HG03342 (cell line): Measurements from ENCODE around the gene LBX1.

Experiments
- ATAC-seq: cut with Tn5 transposase; IDR thresholded peaks from one replicate; pipeline ENCODE4 v1.9.1; 2021; ENCODE audit warnings: mild to moderate bottlenecking, moderate library complexity; ENCODE audit not compliant: unreplicated experiment

LBX1 gene, protein sequence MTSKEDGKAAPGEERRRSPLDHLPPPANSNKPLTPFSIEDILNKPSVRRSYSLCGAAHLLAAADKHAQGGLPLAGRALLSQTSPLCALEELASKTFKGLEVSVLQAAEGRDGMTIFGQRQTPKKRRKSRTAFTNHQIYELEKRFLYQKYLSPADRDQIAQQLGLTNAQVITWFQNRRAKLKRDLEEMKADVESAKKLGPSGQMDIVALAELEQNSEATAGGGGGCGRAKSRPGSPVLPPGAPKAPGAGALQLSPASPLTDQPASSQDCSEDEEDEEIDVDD

DNA sequence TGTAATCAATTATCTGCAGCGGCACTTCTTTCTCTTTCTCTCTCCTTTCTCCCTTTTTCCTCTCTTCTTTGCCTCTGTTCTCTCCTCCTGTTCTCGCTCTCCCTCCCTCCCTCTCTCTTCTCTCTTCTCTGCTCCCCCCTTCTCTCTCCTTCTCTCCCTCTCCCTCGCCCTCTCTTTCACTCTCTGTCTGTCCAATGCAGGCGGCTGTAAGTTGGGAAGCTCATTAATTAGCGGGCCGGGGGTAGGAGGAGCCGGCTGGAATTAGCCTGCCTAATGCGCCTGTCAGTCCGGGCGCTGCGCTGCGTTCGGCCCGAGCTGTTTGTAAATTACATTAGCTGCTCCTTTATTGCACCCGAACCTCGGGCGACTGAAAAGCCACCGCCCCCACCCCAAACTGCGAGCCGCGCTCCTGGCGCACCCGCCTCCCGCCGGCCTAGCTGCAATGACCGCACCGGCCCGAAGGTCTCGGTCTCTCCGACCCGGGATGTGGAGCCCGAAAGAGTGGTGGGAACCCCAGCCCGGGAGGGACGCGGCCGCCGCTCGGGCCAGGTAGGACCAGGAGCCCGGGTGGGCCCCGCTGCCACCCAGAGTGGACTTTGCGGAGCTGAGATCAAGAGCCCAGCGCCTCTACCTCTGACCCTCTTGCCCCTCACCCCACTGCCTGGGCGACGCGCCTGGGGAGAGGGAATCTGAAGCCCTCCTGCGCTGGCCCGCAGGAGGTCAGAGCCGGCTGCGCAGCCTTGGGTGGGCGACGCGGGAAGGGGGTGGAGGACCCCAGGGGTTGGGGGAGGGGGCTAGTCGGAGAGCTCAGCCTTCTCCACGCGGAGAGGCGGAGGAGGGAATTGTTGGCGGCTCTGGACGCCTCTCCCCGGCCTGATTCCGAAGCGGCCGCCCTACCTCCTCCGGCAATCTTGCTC, at the start of gene LBX1:
TSS of gene LBX1 (minus strand) at position 198 of the 917 bp plus-strand sequence. CDS start 648 bp downstream, outside the sequence.
- ATAC-seq = no peak

DNA sequence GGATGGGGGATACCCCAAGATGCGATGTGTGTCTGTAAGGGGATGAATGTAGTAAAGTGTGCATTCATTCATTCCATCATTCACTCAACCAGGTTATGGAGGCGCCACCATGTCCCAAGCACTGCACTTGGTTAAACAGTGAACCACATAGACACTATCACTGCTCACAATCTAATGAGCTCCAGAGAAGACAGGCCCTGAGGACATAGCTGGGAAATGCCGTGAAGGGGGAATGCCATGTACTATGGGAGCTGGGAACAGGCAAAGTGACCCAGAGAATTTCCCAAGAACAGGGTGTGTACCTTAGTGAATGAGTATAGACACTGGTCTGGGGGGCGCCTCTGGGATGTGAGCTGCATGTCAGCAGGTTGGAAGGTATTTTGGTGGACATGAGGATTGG, 44.5 kb upstream of the LBX1 start:
- no peak for ATAC-seq

DNA sequence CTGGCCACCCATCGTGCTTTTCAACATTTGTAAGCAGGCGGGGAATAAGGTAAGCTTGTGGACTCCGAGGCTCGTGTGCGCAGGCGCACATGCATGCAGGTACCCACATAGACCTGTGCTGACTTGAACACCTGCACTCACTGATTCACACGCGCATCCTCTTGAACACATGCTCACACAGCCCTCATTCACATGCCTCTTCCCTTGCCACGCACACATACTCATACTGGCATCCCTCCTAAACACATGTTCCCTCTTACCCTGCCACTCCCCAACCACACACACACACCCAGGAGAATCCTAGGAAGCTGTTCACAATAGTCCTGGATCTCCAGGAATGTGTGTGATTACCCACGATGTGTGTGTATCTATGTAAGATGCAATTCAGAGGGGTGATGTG, 44.1 kb upstream of the LBX1 start:
- no peak for ATAC-seq

DNA sequence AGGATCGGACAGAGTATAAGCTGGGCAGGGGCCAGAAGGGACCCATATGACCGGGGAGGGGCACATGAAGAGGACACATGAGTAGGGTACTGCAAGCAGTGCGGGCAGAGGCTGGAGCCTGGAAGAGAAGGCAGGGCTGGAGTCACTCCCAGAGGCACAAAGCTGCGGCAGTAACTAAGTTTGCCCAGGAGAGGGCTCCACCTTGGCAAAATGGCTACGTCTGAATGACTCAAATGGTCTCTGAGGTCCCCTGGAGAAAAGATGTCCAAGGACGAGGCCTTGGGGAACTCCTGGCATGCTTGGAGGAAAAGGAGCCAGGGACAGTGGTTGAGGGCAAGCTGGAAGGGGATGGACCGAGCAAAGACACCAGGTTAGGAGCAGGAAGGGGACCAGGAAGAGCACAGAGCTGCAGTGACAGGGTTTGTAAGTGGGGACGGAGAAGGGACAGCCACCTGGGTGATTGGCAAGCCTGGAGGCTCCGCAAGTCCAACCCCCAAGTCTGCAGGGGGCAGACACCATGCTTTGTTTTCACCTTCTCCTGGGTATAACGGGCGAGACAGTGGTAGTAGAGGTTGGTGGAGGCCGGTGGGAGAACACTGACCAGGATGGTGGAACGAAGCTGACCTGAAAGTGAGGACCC, 43.1 kb upstream of the LBX1 start:
- no peak for ATAC-seq

DNA sequence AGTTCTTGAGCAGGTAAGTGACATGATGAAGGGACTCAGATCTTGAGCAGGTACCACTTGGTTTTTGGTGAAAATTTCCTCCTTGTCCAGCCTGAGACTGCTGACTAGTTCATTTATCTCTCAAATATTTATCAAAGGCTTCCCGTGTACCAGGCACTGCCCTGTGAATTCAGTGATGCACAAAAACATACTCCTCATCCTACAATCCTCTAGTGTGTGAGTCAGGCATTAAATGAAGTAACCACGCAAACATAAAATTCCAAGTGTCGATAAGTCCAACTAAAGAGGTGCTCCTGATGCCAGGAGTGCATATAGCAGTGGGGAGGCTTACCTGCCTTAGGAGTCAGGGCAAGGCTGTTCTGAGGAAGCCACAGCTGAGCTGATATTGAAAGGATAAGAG, 41.5 kb upstream of the LBX1 start:
- no peak for ATAC-seq

DNA sequence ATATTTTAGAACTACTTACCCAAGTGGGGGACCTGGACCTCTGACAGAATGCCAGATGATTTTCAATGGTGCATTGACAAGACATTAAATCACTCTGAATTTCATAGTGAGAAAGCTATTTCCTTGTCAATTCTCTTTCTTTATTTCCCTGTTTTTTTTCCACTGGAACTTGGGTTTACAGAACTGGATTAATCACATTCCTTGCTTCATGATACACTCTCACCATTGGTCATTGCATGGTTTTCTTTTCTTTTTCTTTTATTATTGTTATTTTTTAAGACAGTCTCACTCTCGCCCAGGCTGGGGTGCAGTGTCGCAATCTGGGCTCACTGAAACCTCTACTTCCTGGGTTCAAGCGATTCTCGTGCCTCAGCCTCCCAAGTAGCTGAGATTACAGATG, 38.5 kb upstream of the LBX1 start:
- ATAC-seq = no peak

DNA sequence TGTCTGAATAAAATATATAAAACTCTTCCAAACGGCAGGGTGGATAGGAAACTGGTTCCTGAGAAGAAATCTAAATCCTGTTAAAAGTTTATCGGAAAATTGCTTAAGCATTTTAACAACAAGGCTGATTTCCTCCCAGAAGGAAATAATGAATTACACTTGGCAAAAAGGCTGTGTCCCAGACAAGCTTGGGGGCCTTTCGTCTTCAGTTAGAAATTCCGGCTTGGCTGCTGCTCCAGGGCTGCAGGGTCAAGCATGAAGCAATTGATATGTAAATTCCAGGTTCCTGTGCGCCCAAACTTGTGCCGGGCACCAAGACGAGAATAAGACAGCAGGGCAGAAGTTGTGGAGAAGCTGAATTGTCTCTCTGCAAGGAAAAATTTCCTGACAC, 38.0 kb upstream of the LBX1 start:
- no peak for ATAC-seq

DNA sequence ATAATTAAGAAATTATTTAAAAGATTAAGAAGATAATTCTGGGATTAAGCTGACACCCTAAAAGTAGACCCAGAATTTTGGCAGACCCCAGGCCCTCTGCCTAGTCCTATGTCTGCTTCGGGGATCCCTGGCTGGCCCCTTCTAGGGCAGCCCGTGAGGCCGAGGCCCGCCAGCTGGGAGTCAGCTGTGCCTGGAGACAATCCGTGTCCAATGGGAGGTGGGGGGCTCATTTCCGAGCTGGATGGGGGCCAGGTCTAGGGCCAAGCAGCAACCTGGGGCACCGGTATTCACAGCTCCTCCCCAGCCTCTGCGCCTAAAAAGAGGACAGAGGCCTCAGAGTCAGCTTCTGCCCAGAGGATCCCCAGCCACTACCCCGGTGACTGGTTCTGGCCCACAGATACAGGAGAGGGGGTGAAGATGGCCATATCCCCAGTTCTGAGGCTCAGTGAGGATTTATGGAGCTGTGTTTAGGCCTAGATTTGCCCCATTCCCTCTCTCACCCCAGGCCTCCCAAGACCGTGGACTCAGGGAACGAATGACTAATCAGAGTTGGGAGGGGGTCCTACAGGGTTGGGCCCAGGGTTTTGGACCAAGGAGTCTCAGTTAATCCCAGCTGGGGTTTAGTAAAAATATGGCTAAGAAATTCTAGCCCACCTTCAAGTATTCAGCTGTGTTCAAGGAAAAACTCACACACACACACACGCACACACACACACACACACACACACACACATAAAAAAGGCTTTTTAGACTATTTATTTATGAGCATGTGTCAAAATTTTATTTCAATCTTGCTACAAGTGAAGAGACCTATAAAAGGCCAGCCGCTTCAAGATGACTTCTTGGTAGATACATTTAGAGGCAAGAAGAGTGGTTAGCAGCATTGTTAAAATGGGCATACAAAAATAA, 37.4 kb upstream of the LBX1 start:
- ATAC-seq = no peak

DNA sequence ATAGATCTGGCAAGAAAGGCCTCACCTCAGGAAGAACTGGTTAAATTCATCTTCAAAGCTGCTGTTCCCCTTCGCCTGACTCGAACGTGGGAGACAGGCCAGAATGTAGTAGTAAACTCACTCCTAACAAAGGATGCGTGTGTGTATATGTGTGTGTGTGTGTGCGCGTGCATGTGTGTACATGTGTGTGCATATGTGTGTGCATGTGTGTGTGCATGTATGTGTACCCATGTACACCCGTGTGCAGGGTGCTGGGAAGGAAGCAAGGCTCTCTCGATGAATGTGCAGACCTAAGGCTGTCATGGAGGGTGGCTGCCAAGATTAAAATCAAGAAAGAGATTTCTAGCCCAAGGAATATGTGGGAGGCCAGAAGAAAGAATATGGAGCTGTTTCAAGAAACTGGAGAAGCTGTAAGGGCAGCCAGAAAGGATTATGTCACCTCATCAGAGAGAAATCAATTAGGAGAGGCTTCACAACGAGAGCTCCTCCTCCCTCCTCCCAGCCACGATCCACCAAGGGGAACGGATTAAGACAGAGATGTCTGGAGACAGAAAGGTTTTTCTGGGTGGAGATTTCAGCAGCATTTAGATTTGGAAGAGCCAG, 34.0 kb upstream of the LBX1 start:
- ATAC-seq = no peak

DNA sequence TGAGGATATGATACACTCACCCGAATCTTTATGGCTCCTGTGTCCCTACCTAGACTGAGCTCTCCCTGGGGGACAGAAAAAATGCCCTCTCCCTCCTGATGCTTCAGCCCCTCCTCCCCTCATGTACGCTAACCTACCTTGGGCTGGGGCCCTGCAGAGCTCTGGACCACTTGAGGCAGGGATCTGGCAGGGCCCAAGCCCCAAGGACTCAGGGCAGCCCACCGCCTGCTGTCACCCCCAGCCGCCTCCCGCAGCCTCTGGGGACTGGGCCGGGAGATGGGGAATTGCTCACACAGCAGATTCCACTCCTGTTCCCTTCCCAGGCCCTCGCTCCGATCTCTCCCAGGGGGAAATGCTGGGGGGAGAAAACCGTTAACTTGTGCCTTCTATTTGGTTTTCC, 32.9 kb upstream of the LBX1 start:
- ATAC-seq = no peak

DNA sequence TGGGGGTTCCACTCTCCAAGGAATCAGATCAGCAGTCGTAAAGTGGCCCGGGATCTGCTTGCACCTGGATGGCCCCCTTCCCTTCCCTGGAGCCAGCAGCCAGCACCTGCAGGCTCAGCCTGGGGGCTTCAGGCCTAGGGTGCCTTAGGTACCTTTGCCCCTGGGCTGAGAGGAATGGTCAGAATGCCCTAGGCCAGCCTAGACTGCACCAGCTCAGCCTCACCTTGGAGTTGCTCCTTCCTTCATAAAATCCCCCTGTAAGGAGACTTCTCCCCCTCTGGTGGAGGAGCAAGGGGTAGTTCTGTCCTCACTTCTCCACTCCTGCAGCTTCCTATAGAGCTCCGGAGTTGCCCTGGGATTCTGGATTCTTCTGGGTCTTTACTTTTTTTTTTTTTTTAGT, 32.4 kb upstream of the LBX1 start:
- no peak for ATAC-seq

DNA sequence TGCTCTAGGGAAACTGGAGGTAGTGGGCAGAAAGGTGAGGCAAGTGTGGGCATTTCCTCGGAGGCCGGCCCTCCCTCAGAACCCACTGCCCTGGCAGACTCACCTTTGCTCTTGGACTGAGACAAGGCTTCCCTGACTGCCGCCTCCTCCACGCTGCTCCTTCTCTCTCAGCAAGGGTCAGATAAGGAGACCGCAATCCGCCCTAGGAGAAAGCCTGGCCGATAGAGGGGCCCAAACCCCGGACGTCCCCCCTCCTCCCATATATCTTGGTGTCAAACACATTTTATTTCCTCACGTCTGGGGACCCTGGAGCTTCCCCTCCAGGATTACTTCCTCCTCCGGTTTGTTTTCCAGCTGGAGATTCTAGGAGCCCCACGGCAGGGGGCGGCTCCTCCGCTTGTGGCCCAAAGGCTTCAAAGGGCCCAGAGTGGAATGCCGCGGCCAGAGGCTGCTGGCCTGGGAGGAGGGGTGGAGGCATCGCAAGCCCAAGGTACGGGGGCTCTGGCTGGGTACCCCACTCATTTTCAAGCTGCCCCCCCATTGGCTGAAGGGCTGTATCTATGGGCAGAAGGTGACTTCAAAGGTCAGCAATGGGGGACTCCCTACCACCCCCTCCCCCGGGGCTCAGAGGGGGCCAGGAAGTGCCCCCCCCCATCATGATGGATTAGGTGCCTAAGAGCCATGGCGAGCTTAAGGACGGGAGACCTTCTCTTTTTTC, 31.7 kb upstream of the LBX1 start:
- ATAC-seq = no peak

DNA sequence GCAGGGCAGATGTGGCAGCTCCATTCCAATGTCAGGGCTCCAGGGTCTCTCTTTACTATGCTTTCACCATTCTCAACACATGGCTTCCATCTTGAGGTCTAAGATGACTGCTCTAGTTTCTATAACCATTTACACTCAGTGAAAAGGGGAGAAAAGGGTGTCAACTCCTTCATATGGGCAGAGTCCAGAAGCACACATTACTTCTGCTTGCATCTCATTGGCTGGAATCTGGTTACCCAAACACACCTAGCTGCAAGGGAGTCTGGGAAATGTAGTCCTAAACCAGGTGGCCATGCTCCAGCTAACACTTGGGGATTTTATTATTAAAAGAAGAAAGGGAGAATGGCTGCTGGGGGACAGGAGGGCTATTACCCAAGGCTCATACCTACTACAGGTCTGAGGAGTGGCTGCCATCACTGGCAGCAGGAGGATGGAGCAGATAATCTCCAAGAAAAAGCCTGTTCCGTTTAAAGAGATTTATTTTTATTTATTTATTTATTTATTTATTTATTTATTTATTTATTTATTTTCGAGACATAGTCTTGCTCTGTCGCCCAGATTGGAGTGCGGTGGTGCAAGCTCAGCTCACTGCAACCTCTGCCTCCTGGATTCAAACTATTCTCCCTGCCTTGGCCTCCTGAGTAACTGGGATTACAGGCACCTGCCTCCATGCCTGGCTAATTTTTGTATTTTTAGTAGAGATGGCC, 29.1 kb upstream of the LBX1 start:
- ATAC-seq = no peak

DNA sequence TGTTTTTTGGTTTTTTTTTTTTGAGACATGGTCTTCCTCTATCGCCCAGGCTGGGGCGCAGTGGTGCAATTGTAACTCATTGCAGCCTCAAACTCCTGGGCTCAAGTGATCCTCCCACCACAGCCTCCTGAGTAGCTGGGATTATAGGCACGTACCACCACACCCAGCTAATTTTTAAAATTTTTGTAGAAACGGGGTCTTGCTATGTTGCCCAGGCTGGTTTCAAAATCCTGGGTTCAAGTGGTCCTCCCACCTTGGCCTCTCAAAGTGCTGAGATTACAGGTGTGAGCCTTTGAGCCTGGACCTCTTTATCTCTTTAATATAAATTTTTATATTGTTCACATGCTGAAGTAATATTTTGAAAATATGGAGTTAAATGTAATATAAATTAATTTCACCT, 28.2 kb upstream of the LBX1 start:
- ATAC-seq = no peak

DNA sequence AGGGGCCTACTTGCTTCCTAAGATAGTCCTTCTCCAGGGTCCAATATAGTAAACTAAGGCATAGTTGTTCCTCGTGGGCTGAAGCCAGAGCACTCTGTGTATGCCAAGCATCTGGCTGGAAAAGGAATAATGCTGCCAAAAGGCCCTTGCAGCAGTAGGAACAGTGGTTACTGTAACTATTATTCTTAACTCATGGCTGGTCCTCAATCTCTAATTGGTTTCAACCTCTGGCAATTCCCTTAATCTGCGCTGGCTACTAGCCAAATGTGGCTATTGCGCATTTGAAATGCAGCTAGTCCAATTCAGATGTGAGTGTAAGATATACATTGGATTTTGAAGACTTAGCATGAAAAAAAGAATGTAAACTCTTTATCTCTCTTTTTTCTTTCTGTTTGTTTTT, 27.8 kb upstream of the LBX1 start:
- ATAC-seq = no peak

DNA sequence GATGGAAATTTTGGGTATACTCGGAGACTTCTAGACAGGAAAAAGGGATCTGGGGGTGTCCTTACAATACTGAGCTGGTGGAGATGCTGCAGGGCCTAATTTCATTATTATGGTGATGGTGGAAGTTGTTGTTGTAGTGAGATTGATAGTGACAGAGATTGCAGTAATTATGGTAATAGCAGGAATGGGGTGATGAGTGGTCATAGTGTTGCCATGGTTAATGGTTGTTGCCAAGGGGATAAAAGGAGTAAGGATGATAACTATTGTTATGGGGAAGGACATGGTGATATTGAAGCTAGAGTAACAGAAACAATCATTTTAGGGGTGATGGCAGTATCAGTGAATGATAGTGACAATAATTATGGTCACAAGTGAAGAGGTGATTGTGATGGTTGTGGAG, 27.1 kb upstream of the LBX1 start:
- ATAC-seq = no peak

DNA sequence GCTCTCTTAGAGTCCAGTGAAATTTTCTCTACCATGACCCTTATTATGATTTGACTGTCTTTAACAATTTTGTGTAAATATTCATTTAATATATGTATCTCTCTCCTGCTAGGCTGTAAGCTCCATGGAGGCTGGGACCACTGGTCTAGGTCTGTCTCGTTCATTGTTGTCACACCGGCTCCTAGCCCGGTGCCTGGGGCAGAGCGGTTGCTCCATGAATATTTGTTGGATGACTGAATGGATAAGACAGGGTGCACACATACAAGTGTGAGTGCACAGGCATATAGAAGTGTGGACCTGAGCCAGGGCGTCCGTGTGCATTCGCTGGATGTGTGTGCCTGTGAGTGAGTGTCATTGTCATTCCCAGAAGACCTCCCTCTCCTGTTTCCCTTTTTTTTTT, 20.9 kb upstream of the LBX1 start:
- ATAC-seq = no peak

DNA sequence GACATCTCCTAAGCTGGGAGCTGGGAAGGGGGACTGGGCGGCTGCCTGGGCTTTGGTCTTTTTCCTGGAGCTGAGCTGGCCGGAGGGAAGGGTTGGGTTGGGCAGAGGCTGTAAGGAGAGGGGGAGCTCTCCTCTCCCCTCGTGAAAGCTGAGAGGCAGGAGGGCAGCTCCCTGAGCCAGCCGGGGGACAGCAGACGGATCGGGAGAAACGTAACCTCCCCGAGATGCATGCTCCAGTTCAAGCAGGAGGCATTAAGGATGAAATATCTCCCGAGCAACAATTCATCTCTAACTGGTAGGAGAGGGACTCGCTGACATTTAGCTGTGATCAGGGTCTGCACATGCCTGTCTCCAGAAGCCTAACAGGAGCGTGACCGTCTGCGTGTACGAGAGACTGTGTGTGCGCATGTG, 19.9 kb upstream of the LBX1 start:
- ATAC-seq = no peak

DNA sequence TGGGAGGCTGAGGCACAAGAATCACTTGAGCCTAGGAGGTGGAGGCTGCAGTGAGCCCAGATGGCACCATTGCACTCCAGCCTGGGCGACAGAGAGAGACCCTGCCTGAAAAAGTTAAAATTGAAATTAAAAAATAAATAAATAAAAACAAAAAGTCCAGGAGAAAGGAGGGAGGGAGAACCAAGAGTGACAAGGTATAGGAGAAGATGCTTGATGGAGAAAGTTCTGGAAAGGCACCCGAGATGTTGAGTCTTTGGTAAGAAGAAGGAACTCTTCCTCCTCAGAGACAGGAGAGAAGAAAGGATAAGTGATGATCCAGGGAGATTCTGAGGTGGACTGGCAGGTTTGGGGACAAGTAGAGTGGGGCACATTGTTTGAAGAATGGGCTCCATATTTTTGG, 17.4 kb upstream of the LBX1 start:
- ATAC-seq = no peak
